Activated T-helper 1 cell treated with anti-CD3 and anti-CD28 coated beads, Interleukin-12 subunit alpha, Interleukin-12 subunit beta, Interleukin-2, Interleukin-4 antibody, amounts not matched to agents 30 ng/mL and 10 ng/mL and 1 ng/mL, durations not matched to agents 14 hours and 24 hours and 36 hours (primary cell): Measurements from ENCODE around the gene EEF1E1. TPM values are rescaled to one million over a fixed set of nuclear protein-coding genes. Genes with fewer than 3 reads are reported as not detected.
"Not testable (repeated sequence)": the region's sequence is repeated elsewhere in the genome, so short reads cannot be mapped to it uniquely, and the experiment has no call there.

Experiments used
- DNase-seq: peaks from one replicate; pipeline ENCODE4 v3.0.0; 2021; ENCODE audit warnings: low spot score
- H3K27ac Mint-ChIP-seq: one replicate; pipeline ENCODE4 v1.8.0; 2021; ENCODE audit warnings: mild to moderate bottlenecking, mixed read lengths
- H3K27me3 Mint-ChIP-seq: one replicate; pipeline ENCODE4 v1.8.0; 2022; ENCODE audit warnings: mild to moderate bottlenecking, moderate library complexity, mixed read lengths; ENCODE audit not compliant: insufficient read depth
- H3K36me3 Mint-ChIP-seq: one replicate; pipeline ENCODE4 v1.8.0; 2021; ENCODE audit warnings: low read depth, mixed read lengths
- H3K4me1 Mint-ChIP-seq: one replicate; pipeline ENCODE4 v1.8.0; 2021; ENCODE audit warnings: low read depth, mixed read lengths
- H3K4me3 Mint-ChIP-seq: one replicate; pipeline ENCODE4 v1.8.0; 2021; ENCODE audit warnings: mild to moderate bottlenecking, moderate library complexity, mixed read lengths
- H3K9me3 Mint-ChIP-seq: one replicate; pipeline ENCODE4 v1.8.0; 2021; ENCODE audit warnings: mixed read lengths
- intact Hi-C: fragments of 100-400 bp; cut with micrococcal nuclease; formaldehyde crosslinking; loops from one replicate; pipeline ENCODE4 v1.15.1; 2024
- total RNA-seq: library from RNA; stranded (reverse); gene quantifications from 2 replicates; pipeline ENCODE4 v1.2.3, GENCODE V29; 2022

Gene EEF1E1
- total RNA-seq, 1 donor from 2014 or later = 92.8 TPM

GRCh38 chr6:8043221-8043620 lies 59.1 kb downstream of the EEF1E1 start:
- H3K9me3 Mint-ChIP-seq = peaks cover 6% of the 10 kb centered on the region
- no peaks in the 10 kb centered on the region for H3K27me3 Mint-ChIP-seq
- H3K4me1 Mint-ChIP-seq = peaks cover 10% of the 10 kb centered on the region
- intact Hi-C loops = no loop called here
- no peak overlapping the region for H3K27ac Mint-ChIP-seq
- DNase-seq = no peak
- no peak overlapping the region for H3K4me3 Mint-ChIP-seq
- peaks cover 25% of the 10 kb centered on the region for H3K36me3 Mint-ChIP-seq

- Mint-ChIP-seq H3K27ac (no peak overlapping the region), H3K36me3 (peaks cover 30% of the 10 kb centered on the region), H3K27me3 (no peaks in the 10 kb centered on the region), H3K9me3 (peaks cover 6% of the 10 kb centered on the region), H3K4me3 (no peak overlapping the region), H3K4me1 (peaks cover 5% of the 10 kb centered on the region)
- intact Hi-C loops = no loop called here
- DNase-seq = no peak
Observed at GRCh38 chr6:8041913-8042583, 60.3 kb downstream of the EEF1E1 start.

- intact Hi-C loops, H3K27me3 Mint-ChIP-seq, DNase-seq, H3K4me3 Mint-ChIP-seq, H3K27ac Mint-ChIP-seq: not testable (repeated sequence)
- H3K4me1 Mint-ChIP-seq = peaks cover 16% of the 10 kb centered on the region
- H3K9me3 Mint-ChIP-seq = peaks cover 22% of the 10 kb centered on the region
- peaks cover 38% of the 10 kb centered on the region for H3K36me3 Mint-ChIP-seq
Observed at GRCh38 chr6:8034107-8034506, 68.2 kb downstream of the EEF1E1 start.

- Mint-ChIP-seq H3K27me3 (no peaks in the 10 kb centered on the region), H3K4me1 (peaks cover 5% of the 10 kb centered on the region), H3K27ac (no peak overlapping the region), H3K4me3 (no peak overlapping the region), H3K36me3 (peaks cover 28% of the 10 kb centered on the region), H3K9me3 (peaks cover 22% of the 10 kb centered on the region)
- no peak for DNase-seq
- intact Hi-C loops = no loop called here
Observed at GRCh38 chr6:8030920-8031319, 71.4 kb downstream of the EEF1E1 start.

Other genes with a start within 250 kb of the EEF1E1 start
- 119 and 121 TPM in 2 replicates for gene TXNDC5, start 191.8 kb downstream of the EEF1E1 start, total RNA-seq
- gene BLOC1S5, start 38.2 kb downstream of the EEF1E1 start, total RNA-seq = 19.6 and 19.7 TPM in 2 replicates